ENCODE results near the gene CCN5.

The CCN5 gene

GRCh38 chr20:44776980-44777379 lies 61.8 kb downstream of the CCN5 start:
- TF ChIP-seq, protein P1, sequence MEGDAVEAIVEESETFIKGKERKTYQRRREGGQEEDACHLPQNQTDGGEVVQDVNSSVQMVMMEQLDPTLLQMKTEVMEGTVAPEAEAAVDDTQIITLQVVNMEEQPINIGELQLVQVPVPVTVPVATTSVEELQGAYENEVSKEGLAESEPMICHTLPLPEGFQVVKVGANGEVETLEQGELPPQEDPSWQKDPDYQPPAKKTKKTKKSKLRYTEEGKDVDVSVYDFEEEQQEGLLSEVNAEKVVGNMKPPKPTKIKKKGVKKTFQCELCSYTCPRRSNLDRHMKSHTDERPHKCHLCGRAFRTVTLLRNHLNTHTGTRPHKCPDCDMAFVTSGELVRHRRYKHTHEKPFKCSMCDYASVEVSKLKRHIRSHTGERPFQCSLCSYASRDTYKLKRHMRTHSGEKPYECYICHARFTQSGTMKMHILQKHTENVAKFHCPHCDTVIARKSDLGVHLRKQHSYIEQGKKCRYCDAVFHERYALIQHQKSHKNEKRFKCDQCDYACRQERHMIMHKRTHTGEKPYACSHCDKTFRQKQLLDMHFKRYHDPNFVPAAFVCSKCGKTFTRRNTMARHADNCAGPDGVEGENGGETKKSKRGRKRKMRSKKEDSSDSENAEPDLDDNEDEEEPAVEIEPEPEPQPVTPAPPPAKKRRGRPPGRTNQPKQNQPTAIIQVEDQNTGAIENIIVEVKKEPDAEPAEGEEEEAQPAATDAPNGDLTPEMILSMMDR (IDR thresholded peaks at IDR 0.05; ENCODE audit: low read length, missing control alignments), result no peak

More at GRCh38 chr20:44776980-44777379, 61.8 kb downstream of the CCN5 start:
- DNase-seq (ENCODE audit: low read depth), result peak; percentile 39
- H3K4me3 ChIP-seq (replicated peaks; ENCODE audit: low read depth, low read length), result no peak overlapping the region
